RKO (cell line): ENCODE data around the gene SERPINH1.

ENCODE experiments used
- DNase-seq: peaks from one replicate; pipeline ENCODE4 v3.0.0-alpha.2; 2016; ENCODE audit warnings: low spot score

SERPINH1 gene

DNA sequence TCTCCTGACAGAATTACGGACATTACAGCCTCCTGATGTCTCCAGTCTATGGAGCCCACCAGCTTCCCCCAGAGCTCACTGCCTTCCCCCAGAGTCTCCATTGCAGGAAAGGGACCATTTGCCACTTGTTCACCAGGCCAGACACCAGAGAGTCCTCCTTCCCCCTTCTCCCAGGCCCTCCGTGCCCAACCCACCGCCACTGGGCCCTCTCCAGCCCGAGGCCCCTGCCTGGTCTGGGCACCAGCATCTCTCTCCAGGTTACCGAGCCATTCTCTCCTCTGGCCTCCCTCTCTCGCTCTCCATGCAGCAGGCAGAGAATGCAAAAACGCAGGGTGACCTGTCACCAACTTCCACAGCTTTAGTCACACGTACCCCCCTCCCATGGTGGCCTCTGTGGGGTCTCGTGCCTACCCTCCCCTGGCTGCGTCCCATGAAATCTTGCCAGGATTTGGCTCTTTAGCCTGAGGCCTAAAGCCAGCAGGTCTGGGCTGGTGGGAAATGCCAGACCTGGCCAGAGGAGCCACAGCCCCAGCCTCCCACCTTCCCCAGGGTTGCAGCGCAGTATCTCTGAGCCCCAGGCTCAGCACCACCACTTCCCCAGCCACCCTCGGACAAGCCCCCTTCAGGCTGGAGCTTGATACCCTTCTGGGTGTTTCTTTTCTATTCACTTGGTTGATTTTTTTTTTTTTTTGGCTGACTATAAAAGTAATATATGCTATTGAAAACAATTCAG is 6.8 kb upstream of the SERPINH1 start:
- DNase-seq = no peak

DNA sequence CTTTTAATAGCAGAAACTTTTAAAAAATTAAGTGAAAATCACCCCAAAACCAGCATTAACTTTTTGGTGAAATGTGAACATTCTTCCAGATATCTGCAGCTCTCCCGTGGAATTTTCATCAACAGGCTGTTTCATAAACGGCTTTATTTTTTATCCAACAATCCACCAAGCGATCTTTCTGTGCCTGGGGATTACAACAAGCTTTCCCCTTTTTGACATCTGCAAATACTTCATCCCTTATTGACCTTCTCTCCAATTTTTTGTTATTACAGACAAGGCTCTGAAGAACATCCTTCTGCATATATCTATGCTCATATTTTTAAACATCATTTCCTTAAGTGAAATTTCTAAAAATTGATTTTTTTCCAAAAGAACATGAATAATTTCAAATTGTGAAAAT is 5.8 kb upstream of the SERPINH1 start:
- DNase-seq = no peak

DNA sequence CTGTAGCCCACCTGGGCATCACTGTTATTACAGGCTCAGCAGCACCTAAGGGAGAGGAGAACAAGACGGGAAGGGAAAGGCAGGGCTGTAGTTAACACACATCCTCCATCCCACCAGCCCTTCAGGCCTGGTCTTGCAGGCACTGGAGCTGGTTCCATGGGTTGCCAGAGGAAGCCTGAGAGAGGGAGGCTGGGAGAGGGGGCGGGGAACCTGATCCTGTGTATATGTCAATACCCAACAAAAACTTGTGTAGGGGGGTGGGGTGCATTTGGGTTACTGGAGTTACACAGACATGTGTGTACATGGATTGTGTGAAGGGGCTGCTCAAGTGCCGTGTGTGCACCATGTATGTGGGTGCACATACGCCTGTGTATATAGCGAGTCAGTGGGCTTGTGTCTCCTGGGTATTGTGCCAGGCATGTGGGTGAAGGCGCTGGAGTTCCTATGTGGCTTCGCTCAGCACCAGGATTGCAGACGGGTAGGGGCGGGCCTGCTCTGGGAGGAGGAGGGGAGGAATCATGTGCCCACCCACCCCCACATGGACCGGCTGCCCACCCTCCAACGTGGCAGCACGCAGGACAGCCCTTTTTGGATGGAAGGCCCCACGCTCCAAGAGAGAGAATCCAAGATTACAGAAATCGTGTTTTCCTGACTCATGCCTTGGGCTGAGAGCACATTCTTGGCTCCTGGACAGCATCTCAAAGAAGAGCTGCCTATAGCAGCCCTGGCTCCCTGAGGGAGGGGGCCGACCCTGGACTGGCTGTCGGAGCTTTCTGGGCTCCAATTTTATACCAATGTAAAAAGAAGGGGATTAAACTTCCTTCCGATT is 4.2 kb upstream of the SERPINH1 start:
- DNase-seq = no peak

DNA sequence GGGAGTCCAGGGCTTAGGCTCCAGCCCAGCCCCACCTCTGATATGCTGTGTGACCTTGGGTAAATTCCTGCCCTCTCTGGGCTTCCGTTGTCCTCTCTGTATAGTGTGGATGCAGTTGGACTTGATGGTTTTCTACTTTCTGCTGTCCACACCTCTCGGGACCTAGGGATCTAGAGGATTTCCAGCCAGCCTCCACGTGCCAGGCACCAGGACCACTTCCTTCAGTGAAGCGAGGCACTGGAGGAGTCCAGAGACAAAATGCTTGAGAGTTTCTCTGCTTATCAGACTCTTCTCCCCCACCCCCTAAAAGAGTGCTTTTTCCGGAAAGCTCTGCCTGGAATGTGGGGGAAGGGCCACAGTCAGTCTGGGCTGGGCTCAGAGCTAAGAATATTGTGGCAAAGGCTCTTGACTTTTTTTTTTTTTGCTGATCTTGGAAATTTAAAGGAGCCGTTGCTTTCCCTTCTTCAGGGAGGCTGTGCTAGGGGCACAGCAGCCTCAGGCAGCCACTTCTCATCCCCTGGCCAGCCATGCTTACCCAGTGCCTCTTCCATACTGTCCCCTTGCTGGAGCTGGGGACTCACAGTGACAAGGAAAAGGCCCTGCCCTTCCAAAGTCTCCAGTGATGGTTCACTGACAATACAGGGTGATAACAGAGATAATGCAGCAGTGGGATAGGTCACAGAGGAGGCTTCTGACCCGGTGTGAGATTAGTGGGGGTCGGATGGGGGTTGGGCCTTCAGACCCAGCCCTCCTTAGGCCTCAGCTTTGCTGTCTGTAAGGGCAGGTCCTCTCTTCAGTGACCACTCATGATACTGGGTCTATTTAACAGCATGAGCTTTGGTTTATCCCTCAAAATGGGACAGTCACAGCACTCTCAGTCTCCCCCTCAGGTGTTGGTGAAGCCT is 2.9 kb upstream of the SERPINH1 start:
- DNase-seq = no peak

DNA sequence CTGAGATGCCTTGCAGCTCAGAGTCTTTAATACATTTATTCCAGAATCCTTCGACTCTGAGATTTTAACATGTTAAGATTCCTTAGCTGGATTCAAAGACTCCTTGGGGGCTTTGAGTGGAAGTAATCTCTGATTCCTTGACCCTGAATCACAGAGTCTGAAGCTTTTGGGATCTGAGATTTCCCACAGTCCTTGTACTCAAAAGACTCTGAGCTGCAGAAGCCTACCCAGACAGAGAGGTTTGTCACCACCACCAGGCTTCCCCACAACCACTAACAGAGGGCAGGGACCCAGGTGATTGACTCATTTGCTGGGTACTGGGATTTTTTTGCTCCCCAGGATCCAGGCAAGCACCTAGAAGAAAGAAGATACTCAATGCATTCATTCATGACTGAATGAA is 1.4 kb upstream of the SERPINH1 start:
- no peak for DNase-seq

DNA sequence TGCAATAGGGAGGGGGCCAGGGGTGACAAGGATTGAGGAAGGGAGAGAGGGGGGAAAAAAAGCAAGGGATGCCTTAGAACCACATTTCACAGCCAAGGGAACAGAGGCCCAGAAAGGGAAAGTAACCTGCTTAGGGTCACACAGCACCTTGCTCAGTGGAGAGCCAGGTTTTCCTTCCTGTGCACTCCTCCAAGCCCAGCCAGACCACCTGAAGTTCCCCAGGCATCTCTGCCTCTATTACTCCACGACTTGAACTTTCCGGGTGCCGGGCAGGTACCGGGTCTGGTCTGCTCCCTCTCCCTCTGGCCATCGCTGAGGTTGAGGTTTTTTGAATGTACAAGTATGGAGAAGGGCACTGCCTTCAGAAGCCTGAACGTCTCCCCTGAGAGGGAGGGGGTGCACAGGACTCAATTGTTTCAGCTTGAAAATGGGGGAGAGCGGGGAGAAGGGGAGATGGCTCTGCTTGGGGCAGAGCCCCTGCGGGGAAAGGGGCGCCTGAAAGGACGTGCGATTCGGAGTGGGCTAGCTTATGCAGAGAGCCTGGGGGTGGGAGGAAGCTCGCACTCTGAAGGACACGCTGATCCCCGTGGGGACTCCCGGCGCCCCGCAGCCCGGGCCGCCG is 516 bp upstream of the SERPINH1 start:
- no peak for DNase-seq

DNA sequence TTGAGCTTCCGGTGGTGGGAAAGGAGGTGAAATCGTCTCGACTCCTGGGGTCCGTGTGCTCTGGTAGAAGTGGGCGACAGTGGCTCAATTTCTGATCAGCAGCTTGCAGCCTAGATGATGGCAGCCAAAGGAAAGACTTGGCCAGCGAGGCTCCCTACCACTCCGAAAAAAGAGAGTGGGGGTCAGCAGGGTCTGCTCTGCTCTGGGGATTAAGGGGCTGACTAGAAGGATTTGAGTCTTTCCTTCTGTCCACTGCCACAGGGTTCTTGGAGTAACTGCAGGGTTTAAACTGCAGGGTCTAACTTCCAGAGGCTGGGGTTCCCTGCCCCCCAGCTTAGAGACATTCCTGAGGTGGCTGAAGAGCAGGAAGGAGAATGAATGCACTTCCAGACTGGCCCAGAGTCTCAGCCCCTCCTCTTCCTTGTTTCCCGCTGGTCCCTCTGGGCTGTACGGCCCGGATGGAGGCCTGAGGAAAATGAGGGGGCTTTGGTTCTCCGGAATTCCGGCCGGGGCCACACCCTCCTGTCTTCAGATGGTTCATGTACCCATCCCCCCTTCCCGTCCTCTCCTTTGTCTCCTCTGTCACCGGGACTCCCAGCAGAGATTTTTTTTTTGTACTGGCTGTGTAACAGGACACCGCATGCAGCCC is 907 bp downstream of the SERPINH1 start:
- peak; percentile 83 for DNase-seq

DNA sequence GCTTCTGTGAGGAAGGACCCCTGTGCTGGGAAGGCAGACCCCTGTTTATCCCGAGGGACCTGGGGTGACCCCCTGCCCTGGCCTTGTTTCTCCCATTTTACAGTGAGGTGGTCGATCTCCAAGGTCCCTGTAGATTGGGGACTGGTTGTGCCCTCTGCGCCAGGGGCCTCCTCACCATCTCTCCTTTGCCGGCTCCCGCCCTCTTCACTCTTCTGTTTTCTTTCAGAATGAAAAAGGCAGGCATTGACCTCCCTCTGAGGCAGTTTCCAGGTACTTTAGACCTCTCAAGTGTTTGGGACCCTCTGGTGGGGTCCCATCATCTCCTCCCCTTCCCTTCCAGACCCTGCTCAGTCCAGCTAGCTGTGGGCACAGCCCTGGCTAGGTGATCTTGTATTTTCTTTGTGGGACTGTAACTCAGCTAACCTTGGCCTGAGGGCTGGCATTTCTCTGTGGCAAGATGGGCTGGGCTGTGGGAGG is 1.5 kb downstream of the SERPINH1 start:
- DNase-seq = no peak

DNA sequence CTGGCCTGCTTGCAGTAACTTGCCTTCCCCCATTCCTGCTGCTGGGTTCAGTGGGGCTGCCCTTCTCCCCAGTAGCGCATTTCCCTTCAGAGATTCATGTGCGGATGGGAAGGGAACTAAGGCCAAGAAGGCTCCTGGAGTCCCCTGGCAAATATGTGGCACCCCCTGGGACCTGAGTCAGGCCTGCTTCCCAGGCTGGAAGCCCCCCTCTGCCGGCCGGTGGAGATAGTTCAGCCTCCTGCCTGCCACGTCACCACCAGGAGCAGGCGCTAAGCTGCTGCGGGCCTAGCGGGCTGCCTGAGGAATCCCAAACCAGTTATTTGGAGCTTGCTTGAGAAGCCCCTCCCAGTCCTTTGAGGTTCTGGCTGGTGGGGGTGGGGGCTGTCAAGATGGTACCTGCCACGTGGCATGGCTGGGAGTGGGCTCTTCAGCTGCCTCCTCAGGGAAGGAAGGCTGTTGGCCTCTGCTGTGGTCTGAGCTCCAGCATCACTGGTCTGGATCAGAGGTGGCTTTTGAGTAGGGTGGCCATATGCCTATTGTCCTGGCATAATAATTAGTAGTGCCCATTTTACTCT is 2.0 kb downstream of the SERPINH1 start:
- peak; percentile 90 for DNase-seq

DNA sequence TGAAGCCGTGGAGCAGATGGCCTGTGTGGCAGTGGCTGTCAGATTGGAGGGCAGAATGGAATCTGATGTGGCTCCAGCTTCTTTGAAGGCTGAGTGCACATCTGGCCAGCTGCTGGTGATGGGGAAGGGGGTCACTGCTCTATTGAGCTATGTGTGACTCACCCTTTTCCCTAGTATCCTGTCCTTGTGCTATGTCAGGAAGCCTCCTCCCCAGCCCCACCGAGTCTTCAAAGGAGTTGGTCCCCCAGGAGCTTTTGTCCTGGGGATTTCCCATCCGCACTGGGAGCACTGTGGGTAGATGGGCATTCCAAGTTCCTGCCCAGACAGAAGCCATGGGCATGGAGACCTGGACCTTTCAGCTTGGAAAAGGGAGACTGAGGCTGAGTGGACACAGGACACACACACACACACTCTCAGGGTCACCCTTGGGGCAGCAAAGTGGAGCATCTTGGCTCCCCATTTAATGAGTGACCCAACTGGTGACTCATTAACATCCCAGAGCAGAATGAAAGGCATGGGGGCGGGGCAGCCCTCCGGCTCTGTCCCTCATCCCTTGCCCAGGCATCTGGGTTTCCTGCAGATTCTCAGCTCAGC is 3.3 kb downstream of the SERPINH1 start:
- peak; percentile 64 for DNase-seq

DNA sequence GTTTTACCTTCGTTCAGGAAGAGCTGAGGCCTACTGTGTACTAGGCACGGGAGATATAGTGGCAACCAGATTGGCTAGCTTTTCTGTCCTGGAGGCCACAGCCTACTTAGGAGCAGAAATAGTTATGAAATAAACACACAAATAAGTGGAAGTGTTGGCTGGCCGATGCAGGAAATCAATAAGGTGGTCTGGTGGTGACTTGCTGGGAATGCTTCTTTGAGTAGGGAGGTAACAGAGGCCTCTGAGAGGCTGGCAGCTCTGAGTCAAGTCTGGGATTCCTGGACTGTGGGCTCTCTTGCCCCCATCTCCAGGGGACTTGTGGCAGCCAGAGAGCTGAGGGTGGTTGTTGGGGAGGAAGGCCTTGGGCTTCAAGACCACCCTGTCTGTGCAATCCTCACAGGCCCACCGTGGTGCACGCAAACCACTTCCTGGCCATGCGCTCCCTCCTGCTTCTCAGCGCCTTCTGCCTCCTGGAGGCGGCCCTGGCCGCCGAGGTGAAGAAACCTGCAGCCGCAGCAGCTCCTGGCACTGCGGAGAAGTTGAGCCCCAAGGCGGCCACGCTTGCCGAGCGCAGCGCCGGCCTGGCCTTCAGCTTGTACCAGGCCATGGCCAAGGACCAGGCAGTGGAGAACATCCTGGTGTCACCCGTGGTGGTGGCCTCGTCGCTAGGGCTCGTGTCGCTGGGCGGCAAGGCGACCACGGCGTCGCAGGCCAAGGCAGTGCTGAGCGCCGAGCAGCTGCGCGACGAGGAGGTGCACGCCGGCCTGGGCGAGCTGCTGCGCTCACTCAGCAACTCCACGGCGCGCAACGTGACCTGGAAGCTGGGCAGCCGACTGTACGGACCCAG is 4.1 kb downstream of the SERPINH1 start:
- DNase-seq = no peak

DNA sequence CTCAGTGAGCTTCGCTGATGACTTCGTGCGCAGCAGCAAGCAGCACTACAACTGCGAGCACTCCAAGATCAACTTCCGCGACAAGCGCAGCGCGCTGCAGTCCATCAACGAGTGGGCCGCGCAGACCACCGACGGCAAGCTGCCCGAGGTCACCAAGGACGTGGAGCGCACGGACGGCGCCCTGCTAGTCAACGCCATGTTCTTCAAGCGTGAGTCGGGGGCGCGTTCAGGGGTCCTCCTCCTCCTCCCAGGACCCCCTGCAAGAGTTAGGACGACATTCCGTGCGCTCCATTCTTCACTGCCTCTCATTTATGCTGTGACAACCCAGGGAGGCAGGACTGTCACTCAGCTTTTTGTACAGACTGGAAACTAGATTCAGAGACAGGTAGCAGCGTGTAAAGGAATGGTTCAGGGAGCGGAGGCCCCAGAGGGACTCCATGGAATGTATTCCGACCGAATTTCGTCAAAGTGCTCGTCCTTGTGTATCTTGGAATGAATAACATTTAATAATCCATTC is 4.8 kb downstream of the SERPINH1 start:
- no peak for DNase-seq

DNA sequence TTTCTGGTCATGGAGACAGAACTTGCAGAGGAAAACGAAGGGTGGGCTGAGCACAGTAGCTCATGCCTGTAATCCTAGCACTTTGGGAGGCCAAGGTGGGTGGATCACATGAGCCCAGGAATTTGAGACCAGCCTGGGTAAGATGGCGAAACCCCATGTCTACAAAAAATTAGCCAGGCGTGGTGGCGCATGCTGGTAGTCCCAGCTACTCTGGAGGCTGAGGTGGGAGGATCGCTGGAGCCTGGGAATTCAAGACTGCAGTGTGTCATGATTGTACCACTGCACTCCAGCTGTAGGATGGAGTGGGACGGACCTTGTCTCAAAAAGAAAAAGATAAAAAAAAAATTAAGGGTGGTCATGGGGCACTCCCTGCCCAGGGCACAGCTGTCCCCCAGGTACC is 5.9 kb downstream of the SERPINH1 start:
- no peak for DNase-seq

DNA sequence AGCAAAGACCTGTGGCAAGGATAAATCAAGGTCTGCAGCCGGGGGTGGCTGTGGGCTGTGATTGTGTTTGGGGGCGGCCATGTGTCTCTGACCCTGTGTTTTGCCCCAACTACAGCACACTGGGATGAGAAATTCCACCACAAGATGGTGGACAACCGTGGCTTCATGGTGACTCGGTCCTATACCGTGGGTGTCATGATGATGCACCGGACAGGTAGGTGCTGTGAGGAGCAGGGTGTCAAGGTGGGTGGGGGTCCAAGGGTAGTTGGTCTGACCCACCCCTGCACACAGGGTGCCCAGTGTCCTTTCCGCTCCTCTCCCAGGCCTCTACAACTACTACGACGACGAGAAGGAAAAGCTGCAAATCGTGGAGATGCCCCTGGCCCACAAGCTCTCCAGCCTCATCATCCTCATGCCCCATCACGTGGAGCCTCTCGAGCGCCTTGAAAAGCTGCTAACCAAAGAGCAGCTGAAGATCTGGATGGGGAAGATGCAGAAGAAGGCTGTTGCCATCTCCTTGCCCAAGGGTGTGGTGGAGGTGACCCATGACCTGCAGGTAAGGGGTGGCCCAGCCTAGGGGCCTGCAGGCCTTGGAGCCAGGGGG is 6.7 kb downstream of the SERPINH1 start:
- no peak for DNase-seq

DNA sequence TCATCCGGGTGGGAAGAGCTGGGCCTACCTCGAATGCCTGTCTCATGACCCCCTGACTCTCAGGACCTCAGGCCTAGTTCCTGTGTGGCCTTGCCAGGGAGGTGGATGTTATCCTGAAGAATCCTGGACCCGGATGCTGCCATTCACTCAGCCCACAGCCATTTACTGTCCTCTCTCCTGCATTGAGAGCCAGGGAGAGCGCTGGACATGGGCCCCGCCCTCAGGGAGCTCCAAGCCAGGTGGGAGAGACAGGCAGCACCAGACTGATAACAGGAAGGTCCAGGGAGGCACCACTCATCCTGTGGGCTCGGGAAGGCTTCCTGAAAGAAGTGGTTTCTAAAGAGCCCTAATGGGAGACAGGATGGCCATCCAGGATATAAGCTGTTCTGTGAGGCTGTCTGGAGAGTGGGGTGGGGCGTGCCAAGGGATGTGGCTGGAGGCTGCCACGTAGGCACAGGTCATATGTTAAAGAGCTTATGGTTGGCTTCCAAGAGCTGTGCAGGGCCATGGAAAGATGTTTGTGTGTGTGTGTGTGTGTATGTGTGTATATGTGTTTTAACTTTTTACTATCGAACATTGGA is 8.6 kb downstream of the SERPINH1 start:
- no peak for DNase-seq

DNA sequence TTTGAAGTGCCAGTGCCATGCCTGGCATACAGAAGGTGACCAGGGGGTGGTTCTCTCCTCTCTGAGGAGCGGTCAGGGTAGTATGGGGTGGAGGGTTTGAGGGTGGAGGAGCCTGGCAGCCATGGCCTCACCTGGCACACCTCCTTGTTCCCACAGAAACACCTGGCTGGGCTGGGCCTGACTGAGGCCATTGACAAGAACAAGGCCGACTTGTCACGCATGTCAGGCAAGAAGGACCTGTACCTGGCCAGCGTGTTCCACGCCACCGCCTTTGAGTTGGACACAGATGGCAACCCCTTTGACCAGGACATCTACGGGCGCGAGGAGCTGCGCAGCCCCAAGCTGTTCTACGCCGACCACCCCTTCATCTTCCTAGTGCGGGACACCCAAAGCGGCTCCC is 9.6 kb downstream of the SERPINH1 start:
- no peak for DNase-seq

DNA sequence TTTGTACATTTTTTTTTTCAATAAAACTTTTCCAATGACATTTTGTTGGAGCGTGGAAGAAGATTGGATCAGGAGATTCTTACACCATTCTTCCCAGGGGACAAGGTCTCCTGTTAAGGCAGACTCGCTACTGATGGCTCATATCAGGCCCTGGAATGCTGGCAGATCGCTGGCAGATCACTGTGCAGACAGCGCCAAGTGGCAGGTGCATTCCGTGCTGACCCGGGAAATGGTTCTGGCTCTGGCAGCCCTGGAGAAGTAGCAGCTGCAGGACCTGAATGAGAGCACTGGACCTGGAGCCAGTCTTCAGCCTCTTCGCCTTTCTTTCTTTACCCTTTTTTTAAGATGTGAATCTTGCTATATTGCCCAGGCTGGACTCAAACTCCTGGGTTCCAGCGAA is 10.7 kb downstream of the SERPINH1 start:
- DNase-seq = no peak
